Measurements from ENCODE around the gene RBM15.
A peak's percentile ranks its signal among the peaks of the same experiment; 100 is the strongest.

DNA sequence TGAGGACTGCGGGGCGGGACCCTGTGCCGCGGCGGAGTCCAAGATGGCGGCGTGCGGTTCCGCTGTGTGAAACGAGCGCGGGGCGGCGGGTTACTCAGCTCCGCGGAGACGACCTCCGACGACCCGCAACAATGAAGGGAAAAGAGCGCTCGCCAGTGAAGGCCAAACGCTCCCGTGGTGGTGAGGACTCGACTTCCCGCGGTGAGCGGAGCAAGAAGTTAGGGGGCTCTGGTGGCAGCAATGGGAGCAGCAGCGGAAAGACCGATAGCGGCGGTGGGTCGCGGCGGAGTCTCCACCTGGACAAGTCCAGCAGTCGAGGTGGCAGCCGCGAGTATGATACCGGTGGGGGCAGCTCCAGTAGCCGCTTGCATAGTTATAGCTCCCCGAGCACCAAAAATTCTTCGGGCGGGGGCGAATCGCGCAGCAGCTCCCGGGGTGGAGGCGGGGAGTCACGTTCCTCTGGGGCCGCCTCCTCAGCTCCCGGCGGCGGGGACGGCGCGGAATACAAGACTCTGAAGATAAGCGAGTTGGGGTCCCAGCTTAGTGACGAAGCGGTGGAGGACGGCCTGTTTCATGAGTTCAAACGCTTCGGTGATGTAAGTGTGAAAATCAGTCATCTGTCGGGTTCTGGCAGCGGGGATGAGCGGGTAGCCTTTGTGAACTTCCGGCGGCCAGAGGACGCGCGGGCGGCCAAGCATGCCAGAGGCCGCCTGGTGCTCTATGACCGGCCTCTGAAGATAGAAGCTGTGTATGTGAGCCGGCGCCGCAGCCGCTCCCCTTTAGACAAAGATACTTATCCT, 430 bp downstream of the RBM15 start:
- TF ChIP-seq, protein P1, sequence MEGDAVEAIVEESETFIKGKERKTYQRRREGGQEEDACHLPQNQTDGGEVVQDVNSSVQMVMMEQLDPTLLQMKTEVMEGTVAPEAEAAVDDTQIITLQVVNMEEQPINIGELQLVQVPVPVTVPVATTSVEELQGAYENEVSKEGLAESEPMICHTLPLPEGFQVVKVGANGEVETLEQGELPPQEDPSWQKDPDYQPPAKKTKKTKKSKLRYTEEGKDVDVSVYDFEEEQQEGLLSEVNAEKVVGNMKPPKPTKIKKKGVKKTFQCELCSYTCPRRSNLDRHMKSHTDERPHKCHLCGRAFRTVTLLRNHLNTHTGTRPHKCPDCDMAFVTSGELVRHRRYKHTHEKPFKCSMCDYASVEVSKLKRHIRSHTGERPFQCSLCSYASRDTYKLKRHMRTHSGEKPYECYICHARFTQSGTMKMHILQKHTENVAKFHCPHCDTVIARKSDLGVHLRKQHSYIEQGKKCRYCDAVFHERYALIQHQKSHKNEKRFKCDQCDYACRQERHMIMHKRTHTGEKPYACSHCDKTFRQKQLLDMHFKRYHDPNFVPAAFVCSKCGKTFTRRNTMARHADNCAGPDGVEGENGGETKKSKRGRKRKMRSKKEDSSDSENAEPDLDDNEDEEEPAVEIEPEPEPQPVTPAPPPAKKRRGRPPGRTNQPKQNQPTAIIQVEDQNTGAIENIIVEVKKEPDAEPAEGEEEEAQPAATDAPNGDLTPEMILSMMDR (conservative IDR thresholded peaks at IDR 0.05 in 1 of 2, IDR thresholded peaks at IDR 0.05 in 1 of 2; ENCODE audit: low read depth in 1 of 2, low read length in 2 of 2) = peak; percentile 48 to 53
- no peak for TF ChIP-seq EZH2 (IDR thresholded peaks at IDR 0.05; ENCODE audit: low read length, missing control alignments)

Measured in fibroblast of lung (primary cell).